Activated CD4-positive, alpha-beta T cell treated with anti-CD3 and anti-CD28 coated beads for 48 hours (primary cell): ENCODE measurements around the gene PYY.
"Not testable (repeated sequence)": the region's sequence is repeated elsewhere in the genome, so short reads cannot be mapped to it uniquely, and the experiment has no call there.

Experiments used
- DNase-seq: peaks from one replicate; pipeline ENCODE4 v3.0.0-alpha.2; 2020

PYY gene

GRCh38 chr17:43953746-43954145 is at the start of gene PYY:
PYY (minus strand) TSS chr17:43953940; CDS start chr17:43953483, 457 bp downstream.
- DNase-seq: no peak

- DNase-seq: no peak
Measured at GRCh38 chr17:44002141-44002848, 48.6 kb upstream of the PYY start.

DNA sequence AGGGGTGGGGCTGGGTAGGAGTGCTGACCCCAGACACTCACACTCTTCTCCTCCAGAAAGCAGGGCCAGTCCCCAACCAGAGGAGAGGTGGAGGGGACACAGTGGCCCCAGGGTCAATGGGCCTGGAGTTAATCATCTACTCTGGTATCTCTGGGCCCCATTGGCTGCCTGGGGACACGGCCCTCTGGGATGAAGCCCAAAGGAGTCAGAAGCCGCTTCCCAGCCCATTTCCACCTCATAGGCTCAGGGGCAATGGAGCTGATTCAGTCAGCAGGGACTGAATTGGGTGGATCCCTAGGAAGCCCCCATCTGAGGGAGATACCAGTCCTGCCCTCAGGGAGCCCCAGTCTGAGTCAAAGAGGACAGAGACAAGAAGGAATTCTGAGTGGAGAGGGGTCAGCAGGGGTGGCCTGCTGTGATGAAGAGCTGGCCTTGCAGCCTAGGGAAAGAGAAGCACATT is 47.8 kb upstream of the PYY start:
- no peak for DNase-seq

DNA sequence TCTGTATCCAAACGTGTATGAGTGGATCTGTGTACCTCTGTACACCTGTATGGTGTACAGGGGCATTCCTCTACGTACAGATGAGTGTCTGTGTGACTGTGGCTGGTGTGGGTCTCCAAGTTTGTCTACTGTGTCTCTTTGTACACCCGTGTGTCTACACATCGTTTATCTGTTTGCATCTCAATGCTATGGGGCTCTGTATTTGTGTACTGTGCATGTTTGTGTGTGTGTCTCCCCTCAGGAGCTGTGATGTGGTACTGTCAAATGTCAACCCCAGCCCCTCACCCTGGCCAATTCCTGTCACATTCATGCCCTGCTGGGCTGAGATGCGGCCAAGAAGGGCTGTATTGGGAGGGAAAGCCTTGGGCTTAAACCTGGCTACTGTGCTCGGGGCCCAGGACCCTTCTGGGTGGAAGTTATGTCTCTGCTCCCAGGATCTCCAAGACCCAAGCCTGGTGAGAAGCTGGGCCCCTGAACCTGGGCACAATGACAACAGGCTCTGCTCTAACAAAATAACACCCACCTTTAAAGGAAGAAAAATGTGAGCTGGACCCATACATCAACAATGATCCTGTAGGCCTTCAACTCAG is 47.2 kb upstream of the PYY start:
- no peak for DNase-seq

- no peak for DNase-seq
Measured at GRCh38 chr17:44000141-44000860, 46.6 kb upstream of the PYY start.

DNA sequence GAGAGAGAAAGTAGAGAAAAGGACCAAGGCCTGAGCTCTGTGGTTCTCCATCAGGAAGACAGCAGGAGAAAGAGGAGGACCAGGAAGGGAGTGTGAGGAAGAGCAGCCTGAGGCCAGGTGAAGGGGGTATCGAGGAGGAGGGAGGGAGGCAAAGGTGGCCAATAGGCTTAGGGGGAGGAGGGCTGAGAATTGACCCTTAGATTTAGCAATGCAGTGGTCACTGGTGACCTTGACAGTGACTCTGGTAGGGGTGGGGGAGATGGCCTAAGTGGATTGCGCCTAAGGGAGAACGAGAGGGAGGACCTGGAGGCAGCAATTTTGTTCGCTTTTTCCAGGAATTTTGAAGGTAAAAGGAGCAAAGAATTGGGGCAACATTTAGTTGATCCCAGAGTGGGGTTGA is 45.3 kb upstream of the PYY start:
- DNase-seq: no peak

DNA sequence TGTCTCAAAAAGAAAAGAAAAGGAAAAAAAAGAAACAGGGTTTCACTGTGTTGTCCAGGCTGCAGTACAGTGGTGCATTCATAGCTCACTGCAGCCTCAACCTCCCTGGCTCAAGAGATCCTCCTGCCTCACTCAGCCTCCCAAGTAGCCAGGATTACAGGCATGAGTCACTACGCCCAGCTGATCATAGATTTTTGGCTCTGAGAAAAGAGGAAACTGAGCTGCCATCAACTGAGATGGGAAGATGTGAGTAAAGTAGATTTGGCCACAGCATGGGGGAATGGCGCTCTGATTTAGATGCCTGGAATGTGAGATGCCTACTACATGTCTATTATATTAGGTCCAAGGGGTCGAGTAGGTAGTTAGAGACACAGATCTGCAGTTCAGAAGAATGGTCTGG is 44.8 kb upstream of the PYY start:
- no peak for DNase-seq

- not testable (repeated sequence) for DNase-seq
Measured at GRCh38 chr17:43997180-43997579, 43.4 kb upstream of the PYY start.

DNA sequence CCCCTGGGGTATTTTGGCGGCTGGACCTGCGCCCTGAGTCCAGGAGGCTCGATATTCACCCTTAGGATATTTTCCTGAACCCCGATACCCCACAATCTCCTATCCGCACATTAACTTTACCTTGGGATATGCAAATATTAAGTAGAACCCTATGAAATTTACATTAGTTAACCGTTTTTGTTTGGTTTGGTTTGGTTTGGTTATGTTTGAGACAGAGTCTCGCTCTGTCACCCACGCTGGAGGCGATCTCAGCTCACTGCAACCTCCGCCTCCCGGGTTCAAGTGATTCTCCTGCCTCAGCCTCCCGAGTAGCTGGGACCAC is 41.4 kb upstream of the PYY start:
- no peak for DNase-seq

- peak; percentile 83 for DNase-seq
Measured at GRCh38 chr17:43994272-43995149, 40.8 kb upstream of the PYY start.

DNA sequence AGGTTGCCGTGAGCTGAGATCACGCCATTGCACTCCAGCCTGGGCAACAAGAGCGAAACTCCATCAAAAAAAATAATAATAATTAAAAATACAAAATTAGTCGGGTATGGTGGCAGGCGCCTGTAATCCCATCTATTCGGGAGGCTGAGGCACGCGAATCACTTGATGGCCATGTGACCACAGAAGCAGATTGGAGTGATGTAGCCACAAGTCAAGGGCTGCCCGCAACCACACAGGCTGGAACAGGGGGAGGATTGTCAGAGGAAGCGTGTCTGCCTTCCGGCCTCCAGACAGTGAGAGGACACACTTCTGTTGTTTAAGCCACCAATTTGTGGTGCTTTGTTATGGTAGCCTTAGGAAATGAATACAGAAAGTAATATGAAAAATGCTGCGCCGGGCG is 38.9 kb upstream of the PYY start:
- DNase-seq: no peak

- no peak for DNase-seq
Measured at GRCh38 chr17:43988301-43988700, 34.6 kb upstream of the PYY start.

DNA sequence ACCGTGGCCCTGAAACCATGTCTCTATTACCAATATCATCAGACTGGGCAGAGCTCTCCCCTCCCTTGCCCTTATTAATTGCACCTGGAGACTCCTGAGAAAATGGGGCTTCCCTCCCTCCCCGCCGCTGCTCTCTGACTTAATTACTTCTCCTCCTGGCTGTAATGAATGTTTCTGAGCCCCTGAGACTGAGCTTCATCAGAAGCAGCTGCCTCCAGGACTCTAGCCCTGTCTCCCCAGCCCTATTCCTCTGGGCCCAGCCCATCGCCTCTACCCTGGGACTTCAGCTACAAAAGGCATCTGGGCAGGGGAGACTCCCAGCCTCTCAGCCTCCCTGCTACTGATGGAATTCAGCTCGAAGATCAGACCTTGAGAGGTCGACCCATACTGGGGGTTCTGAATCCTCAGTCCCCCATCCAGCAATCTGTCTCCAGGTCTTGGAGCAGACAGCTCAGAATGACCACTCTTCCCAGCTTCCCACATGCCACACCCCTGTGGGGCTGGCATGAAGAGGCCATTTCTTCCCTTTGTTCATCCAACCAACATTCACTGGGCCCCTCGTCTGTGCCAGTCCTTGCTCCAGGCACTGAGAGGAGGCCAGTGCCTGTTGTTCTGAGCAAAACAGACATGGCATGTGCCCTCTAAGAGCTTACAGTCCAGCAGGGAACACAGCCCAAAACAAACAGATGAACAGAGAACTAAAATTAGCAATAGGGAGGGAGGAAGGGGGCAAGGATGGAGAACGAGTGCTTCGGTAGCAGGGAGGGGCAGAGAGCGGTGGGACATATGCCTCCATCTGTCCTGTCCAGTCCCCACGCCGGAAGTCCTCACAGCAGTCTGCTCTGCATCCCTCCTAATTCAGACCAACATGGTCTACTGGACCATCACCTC is 33.6 kb upstream of the PYY start:
- DNase-seq: no peak

GRCh38 chr17:43986225-43986981 is 32.7 kb upstream of the PYY start:
- no peak for DNase-seq

GRCh38 chr17:43984521-43984920 is 30.8 kb upstream of the PYY start:
- no peak for DNase-seq

DNA sequence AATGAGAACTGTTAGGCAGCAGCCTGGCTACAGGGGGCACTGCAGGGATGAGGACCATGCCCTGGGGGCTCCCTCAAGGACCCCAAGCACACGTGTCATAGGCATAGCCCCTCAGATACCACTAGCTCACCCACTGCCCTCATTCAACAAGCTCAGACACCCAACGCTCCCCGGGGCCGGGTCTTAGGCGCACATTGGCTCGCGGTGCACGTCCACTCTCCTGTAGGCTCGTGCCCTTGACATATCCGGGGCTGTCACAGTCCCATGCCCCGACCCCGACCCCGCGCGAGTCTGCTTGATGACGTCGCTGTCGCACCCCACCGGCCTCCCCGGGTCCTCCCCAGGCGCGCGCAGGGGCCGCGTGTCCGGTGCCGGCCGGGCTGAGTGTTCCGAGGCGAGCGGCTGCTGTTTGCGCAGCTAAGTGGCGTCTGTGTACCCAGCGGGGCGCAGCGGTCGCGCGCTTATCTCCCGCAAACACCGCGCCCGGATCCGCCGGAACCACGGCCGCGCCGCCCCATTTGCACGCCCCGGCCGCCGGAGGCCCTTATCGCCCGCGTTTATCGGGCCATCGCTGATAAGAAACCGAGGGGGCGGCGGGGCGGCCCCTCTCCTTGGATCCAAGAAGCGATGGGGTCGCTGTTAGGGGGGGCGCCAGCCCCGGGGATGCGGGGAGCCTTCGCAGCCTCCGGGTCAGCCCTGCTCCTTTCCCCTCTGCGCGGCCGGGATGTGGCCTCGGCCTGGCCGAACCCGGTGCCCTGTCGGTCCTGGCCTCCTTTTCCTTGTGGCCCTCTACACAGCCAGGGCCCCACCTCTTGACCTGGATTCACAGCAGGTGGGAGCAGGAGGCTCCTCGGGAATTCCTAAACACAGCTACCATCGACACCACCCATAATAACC is 30.0 kb upstream of the PYY start:
- no peak for DNase-seq

- DNase-seq: no peak
Measured at GRCh38 chr17:43983196-43983514, 29.4 kb upstream of the PYY start.

DNA sequence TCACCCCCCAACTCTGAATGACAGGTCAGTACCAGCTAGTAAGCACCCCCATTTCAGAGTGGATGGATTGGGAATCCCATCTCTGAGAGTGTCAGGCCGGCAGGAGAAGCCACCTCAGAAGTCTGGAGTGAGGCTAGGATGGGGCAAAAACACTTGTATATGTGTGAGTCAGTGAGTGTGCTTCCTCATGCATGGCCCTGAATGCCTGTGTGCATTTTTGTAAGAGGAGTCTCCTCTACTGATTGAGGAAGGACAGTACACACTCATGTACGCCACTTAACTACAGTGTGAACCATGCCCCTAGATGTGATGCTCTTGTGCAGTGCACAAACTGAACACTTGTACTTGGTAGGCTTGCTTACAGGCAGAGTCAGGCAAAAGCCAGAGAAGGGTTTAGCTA is 28.4 kb upstream of the PYY start:
- no peak for DNase-seq

GRCh38 chr17:43979671-43980070 is 25.9 kb upstream of the PYY start:
- no peak for DNase-seq

- DNase-seq: no peak
Measured at GRCh38 chr17:43979011-43979410, 25.3 kb upstream of the PYY start.

- DNase-seq: no peak
Measured at GRCh38 chr17:43978078-43978477, 24.3 kb upstream of the PYY start.
